Measurements from ENCODE around the gene CTIF. TPM values are rescaled to one million over a fixed set of nuclear protein-coding genes. Genes with fewer than 3 reads are reported as not detected.
A peak's percentile ranks its signal among the peaks of the same experiment; 100 is the strongest.

Gene CTIF
- total RNA-seq, 1 donor from 2014 or later = 26.4 TPM

DNA sequence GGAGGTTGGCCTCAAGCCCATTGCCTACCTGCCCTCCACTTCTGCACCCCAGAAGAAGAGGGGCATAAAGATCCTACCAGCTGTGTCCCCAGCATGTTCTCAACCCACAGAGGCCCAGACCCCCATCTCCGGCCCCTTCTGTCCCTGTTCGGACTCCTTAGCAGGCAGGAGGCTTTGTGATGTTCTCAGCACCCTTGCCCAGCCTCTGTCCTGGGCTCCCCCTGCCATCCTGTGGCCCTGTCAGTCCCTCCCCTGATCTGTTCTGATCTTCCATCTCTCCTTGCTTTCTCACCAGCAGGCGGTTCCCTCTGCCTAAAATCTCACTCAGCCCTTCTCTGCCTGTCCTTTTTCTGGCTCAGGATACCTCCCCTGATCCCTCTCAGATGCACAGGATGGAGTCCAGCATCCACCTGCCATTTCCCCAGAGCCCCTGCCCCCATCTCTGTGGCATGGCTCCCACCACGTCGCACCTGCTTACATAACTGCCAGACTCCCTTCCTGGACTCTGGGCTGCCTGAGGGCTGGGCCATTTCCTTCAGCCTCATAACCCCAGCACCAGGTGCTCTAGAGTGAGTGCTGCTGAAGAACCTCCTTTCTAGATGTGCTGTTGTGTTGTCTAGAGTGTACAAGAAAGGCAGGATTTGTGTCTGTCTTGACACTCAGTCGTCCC lies 134.0 kb downstream of the CTIF start:
- H3K4me3 Mint-ChIP-seq (ENCODE audit: low read depth) = no peak overlapping the region

DNA sequence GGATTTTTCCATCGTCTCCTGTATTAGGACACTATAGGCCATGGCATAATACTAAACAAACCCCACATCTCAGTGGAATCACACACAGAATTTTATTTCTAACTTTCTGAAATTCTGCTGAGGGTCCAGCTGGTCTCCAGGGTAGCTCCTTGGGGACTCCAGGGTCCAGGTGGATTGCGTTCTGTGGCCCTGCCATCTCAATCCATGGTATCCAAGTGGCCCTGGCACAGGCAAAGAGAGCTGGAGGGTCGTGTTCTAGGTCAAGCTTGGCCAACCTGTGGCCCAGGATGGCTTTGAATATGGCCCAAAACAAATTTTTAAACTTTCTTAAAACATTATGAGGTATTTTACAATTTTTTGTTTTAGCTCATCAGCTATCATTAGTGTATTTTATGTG lies 134.6 kb downstream of the CTIF start:
- Mint-ChIP-seq H3K4me1 (ENCODE audit: low read depth) (no peaks in the 10 kb centered on the region), H3K27ac (no peak overlapping the region), H3K4me3 (ENCODE audit: low read depth) (no peak overlapping the region), H3K9me3 (ENCODE audit: low read depth) (peaks cover 7% of the 10 kb centered on the region), H3K27me3 (no peaks in the 10 kb centered on the region), H3K36me3 (ENCODE audit: insufficient read depth) (peaks cover 10% of the 10 kb centered on the region)
- TF ChIP-seq, protein P1, sequence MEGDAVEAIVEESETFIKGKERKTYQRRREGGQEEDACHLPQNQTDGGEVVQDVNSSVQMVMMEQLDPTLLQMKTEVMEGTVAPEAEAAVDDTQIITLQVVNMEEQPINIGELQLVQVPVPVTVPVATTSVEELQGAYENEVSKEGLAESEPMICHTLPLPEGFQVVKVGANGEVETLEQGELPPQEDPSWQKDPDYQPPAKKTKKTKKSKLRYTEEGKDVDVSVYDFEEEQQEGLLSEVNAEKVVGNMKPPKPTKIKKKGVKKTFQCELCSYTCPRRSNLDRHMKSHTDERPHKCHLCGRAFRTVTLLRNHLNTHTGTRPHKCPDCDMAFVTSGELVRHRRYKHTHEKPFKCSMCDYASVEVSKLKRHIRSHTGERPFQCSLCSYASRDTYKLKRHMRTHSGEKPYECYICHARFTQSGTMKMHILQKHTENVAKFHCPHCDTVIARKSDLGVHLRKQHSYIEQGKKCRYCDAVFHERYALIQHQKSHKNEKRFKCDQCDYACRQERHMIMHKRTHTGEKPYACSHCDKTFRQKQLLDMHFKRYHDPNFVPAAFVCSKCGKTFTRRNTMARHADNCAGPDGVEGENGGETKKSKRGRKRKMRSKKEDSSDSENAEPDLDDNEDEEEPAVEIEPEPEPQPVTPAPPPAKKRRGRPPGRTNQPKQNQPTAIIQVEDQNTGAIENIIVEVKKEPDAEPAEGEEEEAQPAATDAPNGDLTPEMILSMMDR (IDR thresholded peaks at IDR 0.05; ENCODE audit: unreplicated experiment) = no peak
- DNase-seq (ENCODE audit: low spot score, unreplicated experiment) = no peak

More for the DNA sequence above, 134.0 kb downstream of the CTIF start:
- Mint-ChIP-seq H3K36me3 (ENCODE audit: insufficient read depth) (peaks cover 10% of the 10 kb centered on the region), H3K9me3 (ENCODE audit: low read depth) (peaks cover 7% of the 10 kb centered on the region), H3K27ac (peak overlapping the region; percentile 66), H3K4me1 (ENCODE audit: low read depth) (no peaks in the 10 kb centered on the region), H3K27me3 (no peaks in the 10 kb centered on the region)
- TF ChIP-seq, protein P1 (IDR thresholded peaks at IDR 0.05; ENCODE audit: unreplicated experiment) = no peak
- no peak for DNase-seq (ENCODE audit: low spot score, unreplicated experiment)

DNA sequence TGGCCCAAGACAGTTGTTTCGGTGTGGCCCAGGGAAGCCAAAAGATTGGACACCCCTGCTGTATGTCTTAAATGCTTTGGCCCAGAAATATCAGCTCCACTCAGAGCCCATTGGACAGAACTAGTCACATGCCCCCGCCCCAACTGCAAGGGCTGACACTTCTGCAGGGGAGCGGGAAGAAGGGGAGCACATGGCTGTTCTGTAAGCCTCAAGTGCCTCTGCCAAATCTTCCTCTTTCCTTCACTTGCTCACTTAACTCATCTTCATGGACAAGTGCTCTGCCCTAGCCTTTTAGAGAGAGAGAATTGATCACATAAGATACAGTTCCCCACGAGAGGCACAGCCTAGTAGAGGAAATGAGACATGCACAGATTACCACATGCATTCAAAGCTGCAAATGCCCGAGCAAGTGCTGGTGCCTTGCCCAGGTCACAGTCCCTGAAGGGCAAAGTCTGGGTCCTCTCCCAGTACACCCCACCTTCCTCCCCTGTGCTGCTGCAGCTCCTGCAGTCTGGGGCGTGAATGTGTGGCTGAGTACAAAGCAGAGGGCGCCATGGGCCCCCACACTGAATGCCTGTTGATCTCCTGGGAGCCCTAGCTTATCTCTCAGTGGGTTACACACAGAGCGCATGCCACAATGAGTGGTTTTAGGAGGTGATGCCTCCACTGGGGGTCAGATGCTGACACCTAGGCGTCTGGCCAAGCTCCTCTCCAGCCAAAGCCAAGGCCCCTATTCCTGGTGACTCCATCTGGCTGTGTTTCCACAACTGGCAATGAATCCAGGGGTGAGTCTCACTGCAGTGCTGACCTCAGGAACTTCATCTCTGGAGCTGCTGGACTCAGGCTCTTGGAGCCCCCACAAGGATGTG lies 135.3 kb downstream of the CTIF start:
- H3K4me3 Mint-ChIP-seq (ENCODE audit: low read depth) = no peak overlapping the region
- no peak for DNase-seq (ENCODE audit: low spot score, unreplicated experiment)
- no peaks in the 10 kb centered on the region for H3K27me3 Mint-ChIP-seq
- TF ChIP-seq, protein P1 (IDR thresholded peaks at IDR 0.05; ENCODE audit: unreplicated experiment) = no peak
- peaks cover 10% of the 10 kb centered on the region for H3K36me3 Mint-ChIP-seq (ENCODE audit: insufficient read depth)
- peaks cover 7% of the 10 kb centered on the region for H3K9me3 Mint-ChIP-seq (ENCODE audit: low read depth)
- H3K27ac Mint-ChIP-seq = no peak overlapping the region
- H3K4me1 Mint-ChIP-seq (ENCODE audit: low read depth) = no peaks in the 10 kb centered on the region

DNA sequence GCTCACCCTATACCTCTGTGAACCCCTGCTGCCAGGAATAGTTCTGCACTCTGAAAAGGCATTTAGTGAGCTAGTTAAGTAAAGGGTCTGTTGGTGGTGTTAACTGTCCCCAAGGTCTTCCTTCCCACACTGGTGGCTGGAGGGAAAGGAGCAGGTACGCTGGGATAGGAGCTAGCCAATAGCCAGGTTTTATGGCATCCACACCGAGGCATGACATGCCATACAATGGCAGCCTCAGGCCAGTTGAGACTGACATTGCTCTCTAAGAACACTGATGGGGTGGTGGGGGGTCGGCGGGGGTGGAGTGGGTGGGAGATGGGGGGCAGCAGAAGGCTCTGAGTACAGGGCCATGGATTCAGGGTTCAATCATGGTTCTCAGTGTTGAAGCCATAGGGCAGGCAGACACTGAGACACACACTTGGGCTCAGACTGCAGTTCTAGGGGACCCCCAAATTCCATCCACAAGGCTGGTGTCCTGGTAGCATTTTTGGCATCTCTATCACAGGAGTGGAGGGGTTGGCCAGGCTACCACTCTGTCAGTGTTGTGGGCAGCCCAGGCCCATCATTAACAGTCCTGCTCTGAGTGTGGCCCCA lies 136.0 kb downstream of the CTIF start:
- H3K36me3 Mint-ChIP-seq (ENCODE audit: insufficient read depth) = peaks cover 10% of the 10 kb centered on the region
- no peaks in the 10 kb centered on the region for H3K4me1 Mint-ChIP-seq (ENCODE audit: low read depth)
- H3K27ac Mint-ChIP-seq = no peak overlapping the region
- no peak for DNase-seq (ENCODE audit: low spot score, unreplicated experiment)
- no peak overlapping the region for H3K4me3 Mint-ChIP-seq (ENCODE audit: low read depth)
- H3K9me3 Mint-ChIP-seq (ENCODE audit: low read depth) = peaks cover 7% of the 10 kb centered on the region
- no peaks in the 10 kb centered on the region for H3K27me3 Mint-ChIP-seq
- TF ChIP-seq, protein P1 (IDR thresholded peaks at IDR 0.05; ENCODE audit: unreplicated experiment) = no peak

DNA sequence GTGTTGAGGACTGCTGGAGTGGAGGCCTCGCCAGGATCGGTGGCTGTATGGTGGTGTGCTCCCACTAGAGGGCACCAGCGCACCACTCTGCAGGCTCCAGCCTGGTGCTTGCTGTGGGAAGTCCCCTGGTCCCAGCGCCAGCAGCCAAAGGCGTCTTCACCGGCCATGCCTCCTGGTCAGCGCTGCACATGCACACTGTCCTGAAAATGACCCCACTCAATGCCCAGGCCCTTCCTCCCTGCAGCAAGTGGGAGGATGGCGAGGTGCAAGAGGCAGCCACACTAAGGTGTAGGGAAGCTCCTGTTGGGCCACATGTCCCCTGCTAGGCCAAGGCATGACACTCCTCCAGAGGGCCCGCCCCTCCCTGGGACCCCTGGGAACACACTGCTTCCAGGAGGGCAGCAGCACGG lies 136.5 kb downstream of the CTIF start:
- H3K4me3 Mint-ChIP-seq (ENCODE audit: low read depth) = no peak overlapping the region
- no peaks in the 10 kb centered on the region for H3K4me1 Mint-ChIP-seq (ENCODE audit: low read depth)
- H3K9me3 Mint-ChIP-seq (ENCODE audit: low read depth) = peaks cover 7% of the 10 kb centered on the region
- H3K36me3 Mint-ChIP-seq (ENCODE audit: insufficient read depth) = peaks cover 10% of the 10 kb centered on the region
- TF ChIP-seq, protein P1 (IDR thresholded peaks at IDR 0.05; ENCODE audit: unreplicated experiment) = peak; percentile 95
- DNase-seq (ENCODE audit: low spot score, unreplicated experiment) = peak; percentile 84
- no peaks in the 10 kb centered on the region for H3K27me3 Mint-ChIP-seq
- H3K27ac Mint-ChIP-seq = no peak overlapping the region
